Iris pigment epithelial cell (primary cell): ENCODE measurements around the gene SH2D7.

Experiments
- DNase-seq: peaks from one replicate; pipeline ENCODE4 v3.0.0-alpha.2; 2011; ENCODE audit warnings: low read depth

The SH2D7 gene

GRCh38 chr15:78092261-78093041, at the start of gene SH2D7:
SH2D7 (plus strand) TSS chr15:78092561; CDS start chr15:78092585, 24 bp downstream.
- DNase-seq, result no peak

DNA sequence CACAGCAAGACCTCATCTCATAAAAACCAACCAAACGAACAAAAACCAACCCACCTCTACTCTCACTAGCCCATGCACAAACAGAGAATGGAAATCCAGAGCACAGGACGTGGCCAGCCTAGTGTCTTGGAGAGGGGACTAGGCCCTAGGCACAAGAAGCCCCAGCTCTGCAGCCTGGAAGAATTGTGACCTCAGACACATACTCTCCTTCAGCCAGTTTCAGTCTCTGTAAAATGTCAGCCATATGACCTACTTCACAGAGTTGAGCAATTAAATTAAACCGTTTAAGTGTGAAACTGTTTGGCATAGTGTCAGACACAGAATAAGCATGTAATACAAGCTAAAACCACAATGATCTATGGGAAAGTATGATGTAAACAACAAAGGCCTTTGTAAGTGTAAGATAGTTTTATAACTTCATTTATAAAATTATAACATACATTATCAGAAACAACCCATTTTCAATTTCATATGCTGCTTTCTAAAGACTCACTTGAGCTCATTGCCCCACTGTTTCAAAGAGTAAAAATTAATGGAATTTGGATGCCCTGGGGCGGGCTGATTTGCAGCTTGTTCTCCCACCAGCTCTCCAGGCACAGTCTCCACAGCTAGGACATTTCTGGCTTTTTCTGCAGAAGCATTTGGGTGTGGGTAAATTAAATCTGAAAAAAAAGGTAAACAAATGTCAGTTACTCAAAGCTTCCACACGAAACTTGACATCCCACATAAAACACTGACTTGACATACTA, 47.8 kb upstream of the SH2D7 start:
- peak; percentile 64 for DNase-seq

DNA sequence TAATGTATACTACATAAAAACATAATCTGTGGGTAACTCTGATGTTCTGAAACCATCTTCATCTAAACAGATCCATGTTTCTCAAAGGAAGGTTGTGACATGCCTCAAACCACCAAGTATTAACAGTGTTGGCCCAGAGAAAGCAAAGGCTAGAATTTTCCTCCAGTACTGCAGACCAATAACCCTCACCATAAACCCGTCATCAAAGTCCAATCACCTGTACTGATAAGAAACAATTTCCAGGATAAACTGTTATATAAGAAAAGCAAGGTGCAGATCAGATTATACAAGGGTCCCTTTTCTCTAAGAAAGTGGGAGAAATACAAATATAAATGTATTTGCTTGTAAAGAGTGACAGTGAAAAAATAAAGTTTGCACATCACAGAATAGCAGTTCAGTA, 47.2 kb upstream of the SH2D7 start:
- DNase-seq, result no peak

- no peak for DNase-seq
These were observed 45.5 kb upstream of the SH2D7 start for GRCh38 chr15:78046796-78047341.

DNA sequence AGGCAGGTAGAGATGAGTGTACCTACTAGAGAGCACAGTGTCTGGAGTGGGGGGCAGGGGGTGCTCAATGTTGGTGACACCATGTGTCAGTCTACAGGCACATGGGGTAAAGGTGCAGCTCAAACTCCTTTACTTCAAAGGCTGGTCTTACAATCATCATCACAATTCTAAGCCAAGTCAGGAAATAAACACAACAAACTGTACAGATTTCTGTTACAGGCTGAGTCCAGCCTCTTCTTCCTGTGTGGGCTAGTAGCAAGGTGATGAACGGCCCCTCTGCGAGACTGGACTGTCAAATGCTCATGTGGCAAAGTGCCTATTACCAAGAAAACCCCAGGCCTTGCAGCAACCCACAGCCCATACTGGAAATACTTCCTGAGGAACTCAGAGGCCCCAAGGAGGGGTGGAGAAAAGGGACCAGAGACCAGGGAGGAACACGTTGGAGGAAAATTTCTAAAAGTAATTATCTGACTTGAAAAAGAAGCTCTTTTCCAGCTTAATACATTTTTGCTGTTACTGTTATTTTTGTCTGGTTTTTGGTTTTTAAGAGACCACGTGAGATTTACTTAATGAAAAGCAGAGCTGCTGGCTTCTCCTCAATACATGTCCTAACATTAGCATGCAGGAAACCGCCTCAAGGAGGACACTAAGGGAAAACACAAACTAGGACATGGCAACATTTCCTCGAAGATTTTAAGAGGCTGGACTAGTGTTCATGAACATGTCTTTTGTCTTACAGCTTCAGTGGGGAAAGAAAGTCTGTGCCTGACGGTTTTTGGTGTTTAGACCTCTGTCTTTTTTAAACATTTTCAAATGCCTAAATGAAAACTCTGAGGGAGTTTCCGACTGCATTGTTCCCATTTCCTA, 44.4 kb upstream of the SH2D7 start:
- DNase-seq, result peak; percentile 87

DNA sequence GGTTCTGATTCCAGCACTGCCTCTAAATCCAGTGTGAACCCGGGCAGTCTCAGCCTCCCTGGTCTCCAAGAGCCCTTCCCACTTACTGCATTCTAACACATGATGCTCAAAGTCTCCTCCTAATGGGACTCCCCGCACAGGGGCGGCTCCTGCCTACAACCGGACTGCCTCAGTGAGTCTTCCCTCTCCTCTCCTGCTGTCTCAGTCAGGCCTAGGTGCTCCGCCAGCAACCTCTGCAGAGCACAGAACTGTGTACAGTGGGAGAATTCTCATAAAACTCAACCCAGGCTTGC, 43.8 kb upstream of the SH2D7 start:
- DNase-seq, result no peak

DNA sequence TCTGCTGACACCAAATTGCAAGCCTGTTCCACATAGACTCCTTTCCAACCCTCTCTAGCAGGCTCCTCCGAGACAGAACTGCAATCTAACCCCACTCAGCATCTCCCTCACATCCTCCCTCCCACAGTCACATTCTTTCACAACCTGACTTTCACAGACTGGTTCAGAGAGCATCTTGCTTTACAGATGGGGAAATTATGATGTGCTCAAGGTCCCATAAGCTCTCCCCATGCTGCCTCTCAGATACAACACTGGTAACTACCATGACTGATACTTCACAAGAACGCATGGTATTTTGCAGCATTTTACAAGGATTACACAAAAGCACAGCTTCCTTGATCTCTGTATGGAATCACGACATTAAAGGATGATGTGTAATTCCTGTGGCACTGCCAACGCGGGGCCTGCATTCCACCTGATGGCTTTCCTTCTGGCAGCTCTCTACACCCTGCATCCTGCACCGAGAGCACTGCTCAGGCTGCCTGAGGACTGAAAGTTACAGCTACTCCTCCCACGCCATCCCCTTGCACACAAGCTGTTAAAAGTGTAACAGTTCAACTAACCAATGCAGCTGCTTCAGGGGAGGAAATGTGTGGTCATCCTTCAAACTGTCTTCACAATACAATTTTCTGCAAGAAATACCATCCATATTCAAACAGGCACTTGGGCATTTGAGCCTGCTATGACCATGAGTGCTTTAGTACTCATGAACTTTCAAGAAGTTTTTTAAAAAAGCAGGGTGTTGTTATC, 42.5 kb upstream of the SH2D7 start:
- DNase-seq, result peak; percentile 88

- DNase-seq, result no peak
These were observed 41.9 kb upstream of the SH2D7 start for GRCh38 chr15:78050441-78050809.

DNA sequence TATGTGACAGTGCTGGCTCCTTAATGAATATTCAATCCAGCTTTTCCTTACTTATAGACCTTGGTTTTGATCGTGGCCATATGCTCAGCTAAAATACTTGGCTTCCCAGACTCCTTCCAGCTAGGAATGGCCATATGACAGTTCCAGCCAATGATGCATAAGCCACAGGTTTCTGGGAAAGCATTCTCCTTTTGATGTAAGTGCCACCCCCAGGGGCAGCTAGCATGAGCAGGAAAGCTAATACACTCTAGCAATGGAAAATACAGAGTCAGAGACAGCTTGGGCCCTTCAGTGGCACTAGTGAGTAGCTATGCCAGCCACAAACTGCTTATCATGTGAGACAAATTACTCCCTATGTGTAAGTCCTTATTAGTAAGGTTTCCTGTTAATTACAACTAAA, 41.5 kb upstream of the SH2D7 start:
- DNase-seq, result no peak

GRCh38 chr15:78051596-78051995, 40.8 kb upstream of the SH2D7 start:
- no peak for DNase-seq

DNA sequence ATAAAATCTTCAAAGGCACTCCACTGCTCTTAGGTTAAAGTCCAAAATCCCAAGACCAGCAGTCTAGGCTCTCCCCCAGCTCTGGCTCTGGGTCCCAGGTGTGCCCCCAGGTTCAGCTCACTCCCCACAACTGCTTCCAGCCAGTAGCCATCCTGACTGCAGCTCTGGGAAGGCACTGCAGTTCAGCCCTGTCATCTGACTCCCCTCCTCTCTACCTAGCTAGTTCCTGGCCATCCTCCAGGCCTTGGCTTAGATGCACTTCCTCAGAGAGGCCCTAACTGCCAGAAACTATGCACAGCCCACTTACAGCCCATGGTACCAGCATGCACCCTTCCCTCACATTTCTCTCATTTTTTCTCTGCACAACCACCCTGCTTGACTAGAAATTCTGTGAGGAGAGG, 40.4 kb upstream of the SH2D7 start:
- DNase-seq, result peak; percentile 84

DNA sequence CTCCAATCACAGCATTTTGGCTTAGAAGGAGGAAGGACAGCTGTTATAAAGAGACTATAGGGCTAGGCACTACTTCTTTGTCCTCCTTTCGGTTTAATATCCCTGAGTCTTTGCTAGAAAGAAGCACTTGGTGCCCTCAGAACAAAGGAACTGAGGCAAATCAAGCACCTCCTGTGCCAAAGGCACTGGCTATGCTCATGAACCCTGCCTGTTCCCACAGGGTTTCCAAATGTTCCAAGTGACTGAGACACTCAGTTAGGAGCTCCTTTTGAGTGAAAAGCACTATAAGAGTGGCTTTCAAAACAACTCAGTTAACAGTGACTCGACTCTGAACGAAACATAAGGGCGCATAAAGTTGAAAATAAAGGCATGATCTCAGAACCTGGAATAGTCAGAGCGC, 39.8 kb upstream of the SH2D7 start:
- no peak for DNase-seq

DNA sequence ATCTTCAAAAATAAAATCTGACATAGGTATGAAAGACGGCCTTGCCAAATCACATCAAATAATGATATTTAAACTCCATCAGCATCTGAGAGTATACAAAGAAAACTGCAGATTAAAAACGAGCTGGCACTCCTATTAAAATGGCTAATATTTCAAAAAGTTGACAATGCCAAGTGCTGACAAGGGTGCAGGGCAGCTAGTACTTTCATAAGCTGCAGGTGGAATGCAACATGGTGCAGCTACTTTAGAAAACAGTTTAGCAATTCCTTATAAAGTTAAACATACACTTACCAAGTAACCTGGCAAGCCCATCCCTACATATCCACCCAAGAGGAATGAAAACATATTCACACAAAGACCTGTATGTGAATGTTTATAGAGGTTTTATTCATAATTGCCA, 37.8 kb upstream of the SH2D7 start:
- DNase-seq, result no peak

DNA sequence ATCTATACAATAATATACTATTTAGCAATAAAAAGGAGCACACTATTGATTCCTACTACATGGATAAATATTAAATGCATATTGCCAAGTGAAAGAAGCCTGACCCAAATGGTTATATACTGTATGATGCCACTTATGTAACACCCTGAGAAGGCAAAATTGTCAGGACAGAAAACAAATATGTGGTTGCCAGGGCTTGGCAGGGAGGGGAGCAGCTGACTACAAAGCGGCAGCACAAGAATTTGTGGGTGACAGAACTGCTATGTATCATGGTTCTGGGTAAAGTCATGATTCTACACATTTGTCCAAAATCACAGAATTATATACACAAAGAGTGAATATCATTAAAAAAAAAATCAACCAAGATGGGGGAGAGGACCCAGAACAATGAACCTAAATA, 37.4 kb upstream of the SH2D7 start:
- no peak for DNase-seq

DNA sequence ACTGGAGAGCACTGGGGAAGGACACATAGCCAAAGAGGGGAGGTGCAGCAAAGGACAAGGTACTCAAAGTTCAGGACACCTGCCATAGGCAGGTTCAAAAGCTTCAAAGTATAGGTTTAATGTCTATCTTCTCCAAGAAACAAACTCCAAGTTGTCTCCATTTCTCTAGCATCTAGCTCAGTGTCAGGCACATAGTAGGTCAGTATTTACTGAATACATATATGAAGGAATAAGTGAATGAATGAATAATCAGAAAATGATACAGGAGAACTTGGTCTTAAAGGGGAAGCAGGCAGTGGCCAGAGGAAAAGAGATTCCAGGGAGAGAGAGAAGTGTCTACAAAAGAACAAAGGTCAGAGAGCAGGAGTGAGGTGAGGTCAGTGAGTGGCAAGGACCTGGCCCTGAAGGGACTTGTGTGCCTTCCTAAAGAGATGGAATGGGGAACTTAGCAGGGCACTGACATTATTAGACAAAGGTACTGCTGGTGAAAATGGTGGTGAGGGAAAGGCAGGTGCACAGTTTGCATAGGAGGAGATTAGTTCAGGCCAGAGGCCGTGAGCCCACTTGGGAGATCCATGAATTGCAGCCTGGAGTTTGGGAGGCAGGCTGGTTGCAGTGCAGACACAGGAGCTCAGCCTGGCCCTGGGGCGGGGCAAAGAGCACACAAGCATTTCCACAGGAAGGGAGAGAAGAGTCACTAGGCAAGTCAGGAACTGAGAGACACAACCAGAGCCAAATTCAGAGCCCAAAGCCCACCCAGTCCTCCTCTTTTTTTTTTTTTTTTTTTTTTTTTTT, 36.2 kb upstream of the SH2D7 start:
- DNase-seq, result no peak

DNA sequence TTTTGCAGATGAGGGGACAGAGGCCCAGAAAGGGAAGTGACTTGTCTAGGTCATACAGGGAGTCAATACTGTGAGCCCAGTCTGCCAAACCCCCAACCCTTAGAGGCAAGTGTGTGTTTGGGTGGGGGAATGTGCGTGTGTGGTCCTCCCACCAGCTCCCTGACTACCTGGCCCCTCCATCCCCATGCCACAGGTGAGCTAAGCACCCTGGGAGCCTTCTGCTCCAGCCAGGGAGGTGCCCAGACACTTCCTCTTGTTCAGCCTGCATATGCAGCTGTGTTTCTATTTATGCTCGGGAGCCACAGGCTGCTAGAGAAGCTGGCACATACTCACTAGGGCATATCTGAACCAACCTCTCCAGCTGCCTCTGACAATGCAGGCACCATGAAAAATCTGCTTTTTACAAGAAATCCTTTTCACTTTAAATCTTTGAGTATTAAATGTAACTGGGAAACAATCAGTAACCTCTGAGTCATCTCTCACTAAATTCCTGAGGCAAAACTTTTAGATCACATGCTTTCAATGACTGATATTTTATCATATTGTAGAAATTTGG, 35.6 kb upstream of the SH2D7 start:
- DNase-seq, result peak; percentile 56

DNA sequence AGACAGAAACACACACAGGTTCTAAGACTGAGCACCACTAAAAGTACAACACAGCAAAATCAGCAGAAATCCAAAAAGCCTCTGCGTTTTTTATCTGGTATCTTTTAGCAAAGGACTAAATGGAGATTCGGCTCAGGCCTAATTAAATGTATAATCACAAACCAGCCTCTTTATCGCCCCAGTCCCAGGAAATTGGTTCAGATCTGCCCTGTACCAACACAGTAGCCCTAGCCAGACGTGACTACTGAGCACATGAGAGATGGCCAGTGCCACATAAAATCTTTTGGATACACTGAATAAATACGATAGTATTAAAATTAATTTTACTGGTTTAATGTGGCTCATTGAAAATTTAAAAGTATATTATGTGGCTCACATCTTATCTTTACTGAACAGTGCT, 34.6 kb upstream of the SH2D7 start:
- DNase-seq, result no peak

- no peak for DNase-seq
These were observed 33.9 kb upstream of the SH2D7 start for GRCh38 chr15:78058401-78058935.

GRCh38 chr15:78059110-78059839, 33.1 kb upstream of the SH2D7 start:
- no peak for DNase-seq

GRCh38 chr15:78060232-78060631, 32.1 kb upstream of the SH2D7 start:
- no peak for DNase-seq
